Uterus (tissue), 4 donors: ENCODE data around the gene CRIM1. TPM values are rescaled to one million over a fixed set of nuclear protein-coding genes. Genes with fewer than 3 reads are reported as not detected.
A peak's percentile ranks its signal among the peaks of the same experiment; 100 is the strongest.

Experiments used
- DNase-seq, 2 donors: peaks; one replicate each; pipeline ENCODE4 v3.0.0-alpha.2; 2019 to 2020
- H3K27ac ChIP-seq, 2 donors: fragments of 200-600 bp; sonication (generic); 1 replicate in 1 of 2; 2 replicates in 1 of 2; pipeline ENCODE4 v1.5.1; 2016 to 2018
- H3K27me3 ChIP-seq, 2 donors: fragments of 200-600 bp; sonication (generic); one replicate each; pipeline ENCODE4 v1.5.1; 2018 to 2019; ENCODE audit warnings: control low read depth in 1 of 2
- H3K36me3 ChIP-seq, 2 donors: fragments of 200-600 bp; sonication (generic); one replicate each; pipeline ENCODE4 v1.5.1; 2019; ENCODE audit warnings: control low read depth in 1 of 2
- H3K4me1 ChIP-seq, 2 donors: fragments of 200-600 bp; sonication (generic); one replicate each; pipeline ENCODE4 v1.5.1; 2018 to 2019; ENCODE audit warnings: control low read depth in 1 of 2
- H3K4me3 ChIP-seq, 2 donors: fragments of 200-600 bp; sonication (generic); 1 replicate in 1 of 2; 2 replicates in 1 of 2; pipeline ENCODE4 v1.5.1; 2018 to 2019; ENCODE audit warnings: mild to moderate bottlenecking in 1 of 2
- H3K9me3 ChIP-seq, 2 donors: fragments of 200-600 bp; sonication (generic); one replicate each; pipeline ENCODE4 v1.5.1; 2019; ENCODE audit warnings: control low read depth in 1 of 2
- POLR2A ChIP-seq, 2 donors: fragments of 450-650 bp; IDR thresholded peaks; one replicate each; pipeline ENCODE4 v1.6.1; 2016; ENCODE audit warnings: antibody characterized with exemption in 2 of 2, mild to moderate bottlenecking in 1 of 2, moderate library complexity in 1 of 2
- intact Hi-C: fragments of 100-400 bp; cut with DNase I; formaldehyde crosslinking; loops from one replicate; pipeline ENCODE4 v1.15.1; 2023; ENCODE audit warnings: low total_unique reads
- total RNA-seq, 4 donors: library from RNA; depleted of rRNA in 3 of 4; stranded (reverse); fragments of >200 nt in 3 of 4; gene quantifications; one replicate each; pipeline versions ENCODE4 v1.1.0 to v1.2.4, GENCODE V29; 2014 to 2023
- TF ChIP-seq, protein P1 (sequence below), 4 experiments: fragments of 200-600 bp in 2 of 4; fragments of 450-650 bp in 2 of 4; sonication (generic) in 2 of 4; IDR thresholded peaks; one replicate each; pipeline ENCODE4 v1.5.1; 2016 to 2019; ENCODE audit warnings: antibody characterized with exemption in 4 of 4, mild to moderate bottlenecking in 2 of 4, moderate library complexity in 1 of 4
- donor health status: DM: yes; HTN: yes; CAD: no.

CRIM1 gene
- total RNA-seq, 4 donors from 2014 or later = 51.2 to 168 (median 66.6) TPM

DNA sequence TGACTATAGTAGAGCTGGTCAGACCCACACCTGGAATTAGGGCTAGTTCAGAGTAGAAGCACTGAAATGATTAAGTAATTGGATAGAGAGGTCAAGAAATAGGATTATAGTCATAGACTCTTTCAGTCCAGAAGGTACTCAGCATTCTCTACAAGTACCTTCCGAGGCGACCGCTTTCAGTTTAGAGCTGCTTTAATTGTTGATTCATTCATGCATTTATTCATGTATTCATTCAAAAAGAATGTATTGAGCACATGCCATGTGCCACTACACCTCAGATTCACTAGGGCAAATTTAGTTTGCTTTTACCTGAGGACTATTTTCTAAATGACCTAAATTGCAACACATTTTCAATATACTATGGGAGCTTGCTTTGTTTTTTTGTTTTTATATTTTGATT, 48.7 kb downstream of the CRIM1 start:
- no peaks in the 10 kb centered on the region for H3K36me3 ChIP-seq
- no peaks in the 10 kb centered on the region for H3K27me3 ChIP-seq
- TF ChIP-seq POLR2A (IDR thresholded peaks at IDR 0.05) = no peak
- TF ChIP-seq, protein P1, sequence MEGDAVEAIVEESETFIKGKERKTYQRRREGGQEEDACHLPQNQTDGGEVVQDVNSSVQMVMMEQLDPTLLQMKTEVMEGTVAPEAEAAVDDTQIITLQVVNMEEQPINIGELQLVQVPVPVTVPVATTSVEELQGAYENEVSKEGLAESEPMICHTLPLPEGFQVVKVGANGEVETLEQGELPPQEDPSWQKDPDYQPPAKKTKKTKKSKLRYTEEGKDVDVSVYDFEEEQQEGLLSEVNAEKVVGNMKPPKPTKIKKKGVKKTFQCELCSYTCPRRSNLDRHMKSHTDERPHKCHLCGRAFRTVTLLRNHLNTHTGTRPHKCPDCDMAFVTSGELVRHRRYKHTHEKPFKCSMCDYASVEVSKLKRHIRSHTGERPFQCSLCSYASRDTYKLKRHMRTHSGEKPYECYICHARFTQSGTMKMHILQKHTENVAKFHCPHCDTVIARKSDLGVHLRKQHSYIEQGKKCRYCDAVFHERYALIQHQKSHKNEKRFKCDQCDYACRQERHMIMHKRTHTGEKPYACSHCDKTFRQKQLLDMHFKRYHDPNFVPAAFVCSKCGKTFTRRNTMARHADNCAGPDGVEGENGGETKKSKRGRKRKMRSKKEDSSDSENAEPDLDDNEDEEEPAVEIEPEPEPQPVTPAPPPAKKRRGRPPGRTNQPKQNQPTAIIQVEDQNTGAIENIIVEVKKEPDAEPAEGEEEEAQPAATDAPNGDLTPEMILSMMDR (IDR thresholded peaks at IDR 0.05) = no peak
- no peaks in the 10 kb centered on the region for H3K4me1 ChIP-seq
- H3K9me3 ChIP-seq = no peaks in the 10 kb centered on the region
- no peak for DNase-seq
- intact Hi-C loops = no loop called here
- peak overlapping the region in 1 of 2 donors; percentile 32 for H3K27ac ChIP-seq
- H3K4me3 ChIP-seq = no peak overlapping the region

DNA sequence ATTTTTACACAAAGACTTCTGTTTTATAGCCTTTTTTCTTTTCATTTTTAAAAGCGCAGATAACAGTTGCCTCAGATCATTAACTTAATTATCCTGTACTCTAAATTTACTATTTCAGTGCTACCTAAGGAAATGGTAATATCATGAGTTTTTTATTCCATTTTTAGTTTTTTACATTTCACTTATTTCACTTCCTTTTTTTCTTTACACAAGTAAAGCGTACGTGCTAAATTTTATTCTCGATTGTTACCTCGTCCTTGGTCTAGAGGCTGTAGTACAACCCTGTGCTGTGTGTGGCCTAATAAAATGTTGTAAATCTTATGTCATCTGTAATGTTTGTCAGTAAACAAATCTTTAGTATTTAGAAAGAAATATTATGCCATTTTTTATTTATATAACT, 49.2 kb downstream of the CRIM1 start:
- Histone ChIP-seq H3K27ac (peak overlapping the region in 1 of 2 donors; percentile 32), H3K4me1 (no peaks in the 10 kb centered on the region), H3K4me3 (no peak overlapping the region), H3K9me3 (no peaks in the 10 kb centered on the region), H3K36me3 (no peaks in the 10 kb centered on the region), H3K27me3 (no peaks in the 10 kb centered on the region)
- no peak for DNase-seq
- TF ChIP-seq, protein P1 (IDR thresholded peaks at IDR 0.05) = no peak
- no peak for TF ChIP-seq POLR2A (IDR thresholded peaks at IDR 0.05)
- intact Hi-C loops = no loop called here

DNA sequence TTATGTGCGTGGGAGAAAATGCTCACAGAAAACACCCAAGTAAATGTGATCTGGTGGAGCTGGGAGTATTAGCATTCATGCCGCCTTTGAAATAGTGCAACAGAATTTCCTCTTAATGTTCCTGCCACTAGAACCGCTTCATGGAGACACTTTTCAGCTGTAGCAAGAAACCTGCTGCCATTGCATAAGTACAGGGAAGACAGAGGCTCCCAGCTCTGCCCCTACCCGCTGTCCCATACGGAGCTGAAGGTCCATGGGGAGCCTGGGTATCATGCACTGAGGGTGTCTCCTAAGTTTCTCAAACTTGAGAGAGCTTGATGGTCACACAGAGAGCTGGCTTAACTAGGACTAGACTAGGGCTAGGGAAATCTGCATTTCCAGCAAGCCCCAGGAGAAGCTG, 49.6 kb downstream of the CRIM1 start:
- TF ChIP-seq, protein P1 (IDR thresholded peaks at IDR 0.05) = no peak
- TF ChIP-seq POLR2A (IDR thresholded peaks at IDR 0.05) = no peak
- no peaks in the 10 kb centered on the region for H3K9me3 ChIP-seq
- no peak overlapping the region for H3K4me3 ChIP-seq
- H3K36me3 ChIP-seq = no peaks in the 10 kb centered on the region
- no peak for DNase-seq
- H3K4me1 ChIP-seq = no peaks in the 10 kb centered on the region
- intact Hi-C loops = no loop called here
- H3K27me3 ChIP-seq = no peaks in the 10 kb centered on the region
- peak overlapping the region in 1 of 2 donors; percentile 32 for H3K27ac ChIP-seq

DNA sequence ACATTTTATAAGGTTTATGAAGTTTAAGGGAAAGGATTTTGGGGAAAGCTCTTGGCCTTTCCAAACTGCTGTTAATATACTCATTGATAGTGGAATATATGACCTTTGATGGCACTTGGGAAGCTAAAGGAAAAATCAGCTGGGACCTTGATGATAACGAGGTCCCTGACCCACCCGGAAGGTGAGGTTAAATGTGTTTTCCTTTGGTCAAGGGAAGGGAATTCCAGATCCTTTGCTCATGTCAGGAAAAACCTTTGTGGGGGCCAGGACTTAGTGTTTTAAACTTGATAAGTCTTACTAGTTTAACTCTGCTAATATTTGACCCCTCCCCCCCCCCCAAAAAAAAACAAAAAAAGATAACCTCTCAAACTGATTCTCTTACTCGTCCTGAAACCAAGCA, 50.7 kb downstream of the CRIM1 start:
- no peaks in the 10 kb centered on the region for H3K4me1 ChIP-seq
- H3K36me3 ChIP-seq = no peaks in the 10 kb centered on the region
- DNase-seq = no peak
- no peaks in the 10 kb centered on the region for H3K27me3 ChIP-seq
- peak overlapping the region in 1 of 2 donors; percentile 44 for H3K27ac ChIP-seq
- TF ChIP-seq, protein P1 (IDR thresholded peaks at IDR 0.05) = no peak
- no peak for TF ChIP-seq POLR2A (IDR thresholded peaks at IDR 0.05)
- intact Hi-C loops = no loop called here
- no peaks in the 10 kb centered on the region for H3K9me3 ChIP-seq
- no peak overlapping the region for H3K4me3 ChIP-seq

DNA sequence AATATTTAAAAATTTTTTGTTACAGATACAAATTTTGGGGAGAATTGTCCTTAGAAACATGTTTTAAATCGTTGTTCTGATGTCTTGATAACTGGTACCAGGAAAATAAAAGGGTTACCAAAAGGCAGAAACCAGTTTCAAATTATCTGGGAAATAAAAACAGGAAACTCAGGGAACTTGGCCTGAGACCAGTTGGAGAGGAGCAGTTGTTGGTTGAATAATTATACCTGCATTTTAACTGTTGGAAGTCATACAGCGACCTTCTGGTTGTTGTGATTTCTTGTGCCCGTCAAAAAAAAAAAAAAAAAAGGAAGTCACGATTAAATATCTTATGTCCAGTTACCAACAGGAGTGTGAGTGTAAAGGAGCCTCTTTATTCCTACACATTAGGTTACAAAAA, 51.8 kb downstream of the CRIM1 start:
- intact Hi-C loops = no loop called here
- DNase-seq = no peak
- no peak for TF ChIP-seq POLR2A (IDR thresholded peaks at IDR 0.05)
- TF ChIP-seq, protein P1 (IDR thresholded peaks at IDR 0.05) = no peak
- no peaks in the 10 kb centered on the region for H3K9me3 ChIP-seq
- H3K36me3 ChIP-seq = no peaks in the 10 kb centered on the region
- no peaks in the 10 kb centered on the region for H3K27me3 ChIP-seq
- peak overlapping the region in 1 of 2 donors; percentile 44 for H3K27ac ChIP-seq
- no peak overlapping the region for H3K4me3 ChIP-seq
- no peaks in the 10 kb centered on the region for H3K4me1 ChIP-seq
